OCI-LY7 (cell line): ENCODE results near the gene JPH3. TPM values are rescaled to one million over a fixed set of nuclear protein-coding genes. Genes with fewer than 3 reads are reported as not detected.

Experiments
- BruUV-seq: library from RNA; stranded (reverse); fragments of 400-500 nt; replicated peaks from 2 replicates; lab custom pipeline; 2021; lab: Mats Ljungman, UMichigan
- CTCF ChIA-PET: fragments of 300-600 bp; sonication (Branson Sonifier 250); formaldehyde crosslinking; loops from one replicate; lab custom pipeline; 2022; ENCODE audit warnings: antibody characterized with exemption; ENCODE audit not compliant: unreplicated experiment; lab: Charles Lee
- POLR2A ChIA-PET: fragments of 300-600 bp; sonication (Branson Sonifier 250); formaldehyde crosslinking; loops from one replicate; lab custom pipeline; 2022; ENCODE audit warnings: antibody characterized with exemption; lab: Charles Lee
- DNase-seq: peaks from one replicate; pipeline ENCODE4 v3.0.0-alpha.2; 2015; ENCODE audit warnings: low spot score
- H2AFZ ChIP-seq: fragments of 200-600 bp; sonication (generic), shearing (Covaris generic); 2 replicates; pipeline ENCODE4 v1.6.1; 2014; ENCODE audit warnings: mild to moderate bottlenecking, antibody characterized with exemption, low read length, moderate library complexity
- H3K27ac ChIP-seq: fragments of 200-600 bp; sonication (generic); 2 replicates; pipeline ENCODE4 v1.5.1; 2014; ENCODE audit warnings: mixed run types, low read depth, mild to moderate bottlenecking, moderate library complexity, low read length, inconsistent platforms; ENCODE audit not compliant: poor library complexity, severe bottlenecking
- H3K36me3 ChIP-seq: fragments of 200-600 bp; sonication (generic); 2 replicates; pipeline ENCODE4 v1.6.1; 2014; ENCODE audit warnings: mild to moderate bottlenecking, antibody characterized with exemption, low read length, moderate library complexity, mixed read lengths; ENCODE audit not compliant: insufficient read depth
- H3K4me1 ChIP-seq: fragments of 200-600 bp; sonication (generic); 2 replicates; pipeline ENCODE4 v1.5.1; 2014; ENCODE audit warnings: mild to moderate bottlenecking, low read length; ENCODE audit not compliant: insufficient read depth, poor library complexity, severe bottlenecking
- H3K4me2 ChIP-seq: fragments of 200-600 bp; sonication (generic); 2 replicates; pipeline ENCODE4 v1.6.1; 2014; ENCODE audit warnings: mild to moderate bottlenecking, low read length
- H3K4me3 ChIP-seq: fragments of 200-600 bp; sonication (generic); 2 replicates; pipeline ENCODE4 v1.5.1; 2014; ENCODE audit warnings: mild to moderate bottlenecking, low read depth, low read length; ENCODE audit not compliant: poor library complexity, severe bottlenecking
- H3K79me2 ChIP-seq: fragments of 200-600 bp; sonication (generic); 2 replicates; pipeline ENCODE4 v1.6.1; 2016; ENCODE audit warnings: low read depth, mild to moderate bottlenecking, low read length, moderate library complexity, mixed read lengths; ENCODE audit not compliant: insufficient read depth
- H3K9me2 ChIP-seq: fragments of 200-600 bp; sonication (generic); 2 replicates; pipeline ENCODE4 v1.6.1; 2016; ENCODE audit warnings: mild to moderate bottlenecking, low read length, mixed read lengths; ENCODE audit not compliant: insufficient read depth
- H3K9me3 ChIP-seq: fragments of 200-600 bp; sonication (generic); 2 replicates; pipeline ENCODE4 v1.6.1; 2014; ENCODE audit warnings: mild to moderate bottlenecking, mixed run types, low read length, mixed read lengths
- H4K20me1 ChIP-seq: fragments of 200-600 bp; sonication (generic); 2 replicates; pipeline ENCODE4 v1.6.1; 2014; ENCODE audit warnings: mild to moderate bottlenecking, antibody characterized with exemption, low read length, moderate library complexity, mixed read lengths; ENCODE audit not compliant: insufficient read depth
- CTCF ChIP-seq: fragments of 200-600 bp; sonication (generic); conservative IDR thresholded peaks from 2 replicates; pipeline ENCODE4 v1.5.1; 2014; ENCODE audit warnings: mild to moderate bottlenecking, antibody characterized with exemption, low read length, moderate library complexity, mixed read lengths
- EZH2phosphoT487 ChIP-seq: fragments of 200-600 bp; sonication (generic); IDR thresholded peaks from 2 replicates; pipeline ENCODE4 v1.6.1; 2018; ENCODE audit warnings: low read depth, borderline replicate concordance, mild to moderate bottlenecking, mixed run types, antibody characterized with exemption, low read length, moderate library complexity, mixed read lengths
- intact Hi-C: fragments of 100-400 bp; cut with micrococcal nuclease; formaldehyde crosslinking; loops from one replicate; pipeline ENCODE4 v1.10.0; 2022; ENCODE audit not compliant: unreplicated experiment
- total RNA-seq, 2 experiments: library from RNA; depleted of rRNA in 1 of 2; stranded (reverse); fragments of >200 nt in 1 of 2; shearing (Covaris generic) in 1 of 2; gene quantifications; 2 replicates each; pipeline ENCODE4 v1.2.3, GENCODE V29; 2014 to 2022

The JPH3 gene
- total RNA-seq, 2 experiments from 2014 or later, result not detected

DNA sequence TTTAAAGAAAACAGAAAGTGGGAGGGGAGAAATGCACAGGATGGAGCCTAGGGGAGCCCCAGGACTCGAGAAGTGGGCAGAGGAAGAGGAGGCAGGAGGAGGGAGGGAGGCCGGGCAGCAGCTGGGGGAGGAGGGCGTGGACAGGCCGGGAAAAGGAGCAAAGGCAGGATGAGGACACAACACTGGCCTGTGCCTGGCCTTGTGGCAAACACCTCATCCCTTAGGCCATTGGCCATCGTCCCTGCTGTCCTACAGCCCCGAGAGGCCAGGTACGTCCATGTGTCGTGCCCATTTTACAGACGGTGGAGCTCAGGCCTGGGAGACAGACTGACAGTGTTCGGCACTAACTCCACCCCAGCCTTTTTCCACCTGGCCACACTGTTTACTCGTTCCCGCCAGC is 15.9 kb downstream of the JPH3 start:
- Histone ChIP-seq H3K79me2 (no peaks in the 10 kb centered on the region), H3K9me3 (no peaks in the 10 kb centered on the region), H3K9me2 (no peaks in the 10 kb centered on the region), H3K4me2 (no peak overlapping the region), H4K20me1 (no peaks in the 10 kb centered on the region), H3K4me1 (no peaks in the 10 kb centered on the region), H2AFZ (no peak overlapping the region), H3K36me3 (no peaks in the 10 kb centered on the region), H3K4me3 (no peak overlapping the region), H3K27ac (no peak overlapping the region)
- intact Hi-C loops, result no loop called here
- no peak for TF ChIP-seq CTCF
- TF ChIP-seq EZH2phosphoT487, result no peak
- ChIA-PET CTCF (no interaction called here), POLR2A (no interaction called here)
- BruUV-seq, result no TSS peak
- no peak for DNase-seq

DNA sequence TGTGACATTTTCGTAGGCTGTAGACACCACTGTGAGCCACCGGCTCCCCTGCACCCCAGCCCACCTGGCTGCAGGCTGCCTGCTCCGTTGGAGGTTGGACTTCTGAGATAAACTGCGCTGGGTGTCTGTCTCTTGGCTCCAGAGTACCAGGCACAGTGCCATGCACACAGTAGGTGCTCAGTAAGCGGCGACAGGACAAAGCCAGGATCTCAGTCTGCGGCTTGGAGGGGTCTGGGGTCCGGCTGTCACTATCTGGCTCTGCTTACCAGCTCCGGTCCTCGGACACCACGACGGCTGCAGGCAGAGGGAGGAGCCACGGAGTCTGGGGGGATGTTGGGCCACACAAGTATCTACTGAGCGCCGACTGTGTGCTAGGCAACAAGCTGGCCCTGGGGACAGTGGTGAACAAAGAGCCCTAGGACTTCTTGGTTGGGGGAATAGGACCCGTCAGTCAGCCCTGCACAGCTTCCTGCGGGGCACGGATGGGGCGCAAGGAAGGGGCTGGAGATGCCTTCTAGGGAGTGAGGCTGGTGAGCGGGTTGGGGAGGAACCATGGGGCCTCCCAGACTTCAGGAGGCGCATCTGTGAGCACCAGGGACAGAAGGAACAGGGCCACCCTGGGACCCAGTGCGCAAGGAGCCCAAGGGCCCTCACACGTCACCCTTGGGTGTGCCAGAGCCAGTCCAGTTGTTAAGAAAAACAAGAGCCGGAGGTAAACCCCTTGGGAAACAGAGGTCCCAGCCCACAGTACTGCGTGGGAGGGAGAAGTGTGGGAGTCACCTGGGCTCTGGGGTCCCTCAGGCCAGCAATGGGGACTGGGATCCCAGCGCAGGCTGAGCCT is 17.3 kb downstream of the JPH3 start:
- DNase-seq, result no peak
- H3K9me2 ChIP-seq, result no peaks in the 10 kb centered on the region
- H3K4me3 ChIP-seq, result no peak overlapping the region
- no peaks in the 10 kb centered on the region for H4K20me1 ChIP-seq
- BruUV-seq, result no TSS peak
- H3K9me3 ChIP-seq, result no peaks in the 10 kb centered on the region
- no peaks in the 10 kb centered on the region for H3K79me2 ChIP-seq
- intact Hi-C loops, result no loop called here
- ChIA-PET CTCF (no interaction called here), POLR2A (no interaction called here)
- no peak overlapping the region for H3K27ac ChIP-seq
- no peaks in the 10 kb centered on the region for H3K36me3 ChIP-seq
- no peaks in the 10 kb centered on the region for H3K4me1 ChIP-seq
- no peak overlapping the region for H3K4me2 ChIP-seq
- no peak overlapping the region for H2AFZ ChIP-seq
- TF ChIP-seq EZH2phosphoT487 (no peak), CTCF (no peak)

GRCh38 chr16:87620201-87620495 is 17.8 kb downstream of the JPH3 start:
- POLR2A ChIA-PET, result no interaction called here
- no peaks in the 10 kb centered on the region for H3K9me2 ChIP-seq

More at GRCh38 chr16:87620201-87620495, 17.8 kb downstream of the JPH3 start:
- no peaks in the 10 kb centered on the region for H3K9me3 ChIP-seq
- no peak overlapping the region for H2AFZ ChIP-seq
- H4K20me1 ChIP-seq, result no peaks in the 10 kb centered on the region
- H3K4me3 ChIP-seq, result no peak overlapping the region
- TF ChIP-seq EZH2phosphoT487 (no peak), CTCF (no peak)
- H3K36me3 ChIP-seq, result no peaks in the 10 kb centered on the region
- CTCF ChIA-PET, result no interaction called here
- intact Hi-C loops, result no loop called here
- no peak overlapping the region for H3K4me2 ChIP-seq
- BruUV-seq, result no TSS peak
- no peak overlapping the region for H3K27ac ChIP-seq
- no peaks in the 10 kb centered on the region for H3K4me1 ChIP-seq
- DNase-seq, result no peak
- H3K79me2 ChIP-seq, result no peaks in the 10 kb centered on the region
